Liver (tissue), 3 donors: ENCODE data around the gene FFAR1.

Experiments used
- CTCF ChIP-seq: fragments of 150-350 bp; IDR thresholded peaks from 2 replicates; pipeline ENCODE4 v1.5.1; 2017; ENCODE audit warnings: improper control_type of control experiment, low read depth, low read length; ENCODE audit not compliant: missing input control
- GABPA ChIP-seq, 2 donors: IDR thresholded peaks in 1 of 2; conservative IDR thresholded peaks in 1 of 2; 2 replicates each; pipeline ENCODE4 v1.6.1; 2016; ENCODE audit warnings: antibody characterized with exemption in 2 of 2, mild to moderate bottlenecking in 1 of 2, moderate library complexity in 1 of 2
- REST ChIP-seq: IDR thresholded peaks from 2 replicates; pipeline ENCODE4 v1.6.1; 2016; ENCODE audit warnings: antibody characterized with exemption, mild to moderate bottlenecking
- YY1 ChIP-seq: IDR thresholded peaks from 2 replicates; pipeline ENCODE4 v1.6.1; 2016; ENCODE audit warnings: antibody characterized with exemption, mild to moderate bottlenecking
- donor health status: healthy.
- donor health status: healthy.

DNA sequence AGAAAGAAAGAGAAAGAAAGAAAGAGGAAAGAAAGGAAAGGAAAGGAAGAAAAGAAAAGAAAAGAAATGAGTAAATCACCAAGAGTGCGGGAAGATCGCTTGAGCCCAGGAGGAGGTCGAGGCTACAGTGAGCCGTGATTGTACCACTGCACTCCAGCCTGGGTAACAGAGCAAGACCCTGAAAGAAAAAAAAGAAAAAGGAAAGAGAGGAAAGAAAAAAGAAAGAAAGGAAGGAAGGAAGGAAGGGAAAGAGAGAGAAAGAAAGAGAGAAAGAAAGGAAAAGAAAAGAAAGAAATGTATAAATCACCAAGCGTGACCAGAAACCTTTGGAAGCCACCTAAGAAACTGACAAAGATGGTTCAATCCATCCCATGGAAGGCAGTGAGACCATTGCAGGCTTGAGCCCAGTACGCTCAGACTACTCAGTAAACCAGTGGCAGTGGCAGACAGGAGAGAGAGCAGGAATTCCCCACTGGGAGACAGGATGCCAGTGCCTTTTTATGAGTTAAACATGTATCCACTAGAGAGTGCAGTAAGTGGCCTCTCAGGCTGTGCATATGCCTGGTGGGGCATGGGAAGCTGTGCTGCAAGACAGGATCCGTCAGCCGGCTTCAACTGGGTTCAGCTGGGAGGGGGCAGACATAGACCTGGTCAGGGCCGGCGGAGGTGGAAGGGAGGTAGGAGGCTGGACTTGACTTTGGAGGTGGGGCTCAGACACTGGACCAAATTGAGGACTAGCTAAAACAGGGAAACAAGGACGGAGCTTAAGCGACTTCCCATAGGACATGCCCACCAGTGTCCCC, 28.0 kb downstream of the FFAR1 start:
- TF ChIP-seq CTCF (no peak), GABPA (IDR thresholded peaks at IDR 0.05 in 1 of 2, conservative IDR thresholded peaks at IDR 0.05 in 1 of 2) (no peak), REST (no peak), YY1 (no peak)
